ENCODE data around the gene GGCX. TPM values are rescaled to one million over a fixed set of nuclear protein-coding genes. Genes with fewer than 3 reads are reported as not detected.

Gene GGCX
- total RNA-seq, 1 donor from 2014 or later = 58.2 TPM

- Mint-ChIP-seq H3K27me3 (ENCODE audit: low read depth) (no peaks in the 10 kb centered on the region), H3K9me3 (no peaks in the 10 kb centered on the region), H3K36me3 (peaks cover 4% of the 10 kb centered on the region), H3K4me3 (no peak overlapping the region), H3K27ac (no peak overlapping the region), H3K4me1 (peaks cover 3% of the 10 kb centered on the region)
- no peak for TF ChIP-seq CTCF (IDR thresholded peaks at IDR 0.05; ENCODE audit: unreplicated experiment)
- DNase-seq (ENCODE audit: low spot score in 2 of 2, unreplicated experiment in 2 of 2) = no peak
Observed at GRCh38 chr2:85585781-85586105, 24.4 kb upstream of the GGCX start.

GRCh38 chr2:85584857-85585780 is 23.8 kb upstream of the GGCX start:
- no peak for TF ChIP-seq CTCF (IDR thresholded peaks at IDR 0.05; ENCODE audit: unreplicated experiment)
- Mint-ChIP-seq H3K27ac (no peak overlapping the region), H3K4me3 (no peak overlapping the region), H3K36me3 (peaks cover 7% of the 10 kb centered on the region), H3K9me3 (no peaks in the 10 kb centered on the region), H3K4me1 (peaks cover 5% of the 10 kb centered on the region), H3K27me3 (ENCODE audit: low read depth) (no peaks in the 10 kb centered on the region)
- DNase-seq (ENCODE audit: low spot score in 2 of 2, unreplicated experiment in 2 of 2) = no peak

- DNase-seq (ENCODE audit: low spot score in 2 of 2, unreplicated experiment in 2 of 2) = no peak
- Mint-ChIP-seq H3K9me3 (no peaks in the 10 kb centered on the region), H3K36me3 (peaks cover 7% of the 10 kb centered on the region), H3K4me3 (no peak within 1 kb of the TSS), H3K4me1 (peaks cover 10% of the 10 kb centered on the region), H3K27ac (no peak within 1 kb of the TSS), H3K27me3 (ENCODE audit: low read depth) (no peaks in the 10 kb centered on the region)
- TF ChIP-seq CTCF (IDR thresholded peaks at IDR 0.05; ENCODE audit: unreplicated experiment) = no peak
Observed at GRCh38 chr2:85584354-85584856, 23.1 kb upstream of the GGCX start, which contains the start of gene VAMP5. TSS of gene VAMP5 (plus strand) at chr2:85584431. CDS start at chr2:85584491, 60 bp downstream.

GRCh38 chr2:85583667-85584353 is 22.5 kb upstream of the GGCX start:
- H3K36me3 Mint-ChIP-seq = peaks cover 7% of the 10 kb centered on the region
- H3K4me3 Mint-ChIP-seq = no peak overlapping the region
- DNase-seq (ENCODE audit: low spot score in 2 of 2, unreplicated experiment in 2 of 2) = no peak
- no peaks in the 10 kb centered on the region for H3K27me3 Mint-ChIP-seq (ENCODE audit: low read depth)
- peaks cover 16% of the 10 kb centered on the region for H3K4me1 Mint-ChIP-seq
- H3K27ac Mint-ChIP-seq = no peak overlapping the region
- no peak for TF ChIP-seq CTCF (IDR thresholded peaks at IDR 0.05; ENCODE audit: unreplicated experiment)
- no peaks in the 10 kb centered on the region for H3K9me3 Mint-ChIP-seq

- no peaks in the 10 kb centered on the region for H3K9me3 Mint-ChIP-seq
- H3K4me1 Mint-ChIP-seq = peaks cover 29% of the 10 kb centered on the region
- H3K27me3 Mint-ChIP-seq (ENCODE audit: low read depth) = no peaks in the 10 kb centered on the region
- peaks cover 7% of the 10 kb centered on the region for H3K36me3 Mint-ChIP-seq
- no peak for DNase-seq (ENCODE audit: low spot score in 2 of 2, unreplicated experiment in 2 of 2)
- TF ChIP-seq CTCF (IDR thresholded peaks at IDR 0.05; ENCODE audit: unreplicated experiment) = no peak
- H3K27ac Mint-ChIP-seq = no peak overlapping the region
- no peak overlapping the region for H3K4me3 Mint-ChIP-seq
Observed at GRCh38 chr2:85582492-85582891, 21.2 kb upstream of the GGCX start.

All from mesothelial cell of epicardium (in vitro differentiated cells).